Skeletal muscle cell (primary cell): ENCODE measurements around the gene IFT25.

Experiments used
- DNase-seq: peaks from one replicate; pipeline ENCODE4 v3.0.0-alpha.2; 2010; ENCODE audit warnings: low read depth
- H3K4me3 ChIP-seq: 2 replicates; pipeline ENCODE4 v1.5.1; 2011; ENCODE audit warnings: low read depth, mild to moderate bottlenecking, control low read depth, low read length, moderate library complexity

Gene IFT25

DNA sequence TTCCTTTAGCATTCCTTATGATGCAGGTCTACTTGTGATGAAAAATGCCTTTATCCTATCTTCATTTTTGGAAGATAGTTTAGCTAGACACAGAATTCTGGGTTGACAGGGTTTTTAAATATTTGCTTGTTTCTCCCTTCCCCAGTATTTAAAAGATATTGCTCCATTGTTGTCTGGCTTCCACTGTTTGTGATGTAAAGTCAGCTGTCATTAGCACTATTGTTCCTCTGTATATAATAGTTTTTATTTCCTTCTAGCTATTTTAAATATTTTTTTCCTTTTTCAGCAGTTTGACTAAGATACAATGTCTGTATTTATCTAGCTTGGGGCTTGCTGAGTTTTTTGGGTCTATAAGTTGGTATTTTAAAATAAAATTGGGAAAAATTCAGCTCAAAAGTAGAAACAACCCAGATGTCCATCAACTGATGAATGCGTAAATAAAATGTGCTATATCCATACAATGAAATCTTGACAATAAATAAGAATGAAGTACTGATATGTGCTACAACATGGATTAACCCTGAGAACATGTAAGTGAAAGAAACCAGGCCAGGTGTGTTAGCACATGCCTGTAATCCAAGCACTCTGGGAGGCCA is 11.2 kb downstream of the IFT25 start:
- H3K4me3 ChIP-seq, result no peak overlapping the region
- DNase-seq, result no peak

DNA sequence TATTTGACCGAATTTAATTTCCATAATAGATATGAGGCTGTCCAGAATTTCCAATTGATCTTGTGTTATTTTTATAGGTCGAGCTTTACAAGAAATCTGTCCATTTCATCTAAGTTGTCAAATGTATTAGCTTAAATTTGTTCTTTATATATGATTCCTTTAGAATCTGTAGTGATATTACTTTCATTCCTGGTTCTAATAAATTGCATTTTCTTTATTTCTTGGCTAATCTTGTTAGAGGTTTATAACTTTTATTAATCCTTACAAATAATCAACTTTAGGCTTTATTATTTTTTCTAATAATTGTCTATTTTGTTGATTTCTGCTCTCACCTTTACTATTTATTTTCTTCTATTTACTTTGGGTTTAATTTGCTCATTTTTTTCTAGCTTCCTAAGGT is 14.0 kb downstream of the IFT25 start:
- no peak for DNase-seq

DNA sequence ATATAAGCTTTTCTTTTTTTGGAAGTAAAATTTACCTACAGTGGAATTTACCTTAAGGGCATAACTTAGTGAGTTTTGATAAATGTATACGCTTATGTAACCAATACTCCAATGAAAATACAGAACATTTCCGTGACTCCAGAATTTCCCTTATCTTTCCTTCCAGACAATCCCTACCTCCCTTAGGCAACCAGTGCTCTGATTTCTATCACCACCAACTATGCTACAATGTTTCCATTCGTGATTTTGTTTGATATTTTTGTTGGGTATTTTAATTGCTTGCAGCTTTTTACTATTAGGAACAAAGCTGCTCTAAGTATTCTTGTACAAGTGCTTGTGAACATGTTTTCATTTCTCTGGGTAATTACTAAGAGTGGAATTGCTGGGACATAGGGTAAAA is 14.6 kb downstream of the IFT25 start:
- H3K4me3 ChIP-seq, result no peak overlapping the region
- no peak for DNase-seq

More for the DNA sequence above, 14.0 kb downstream of the IFT25 start:
- no peak overlapping the region for H3K4me3 ChIP-seq

GRCh38 chr1:53929246-53929960 is 16.1 kb downstream of the IFT25 start:
- DNase-seq, result no peak
- H3K4me3 ChIP-seq, result no peak overlapping the region

DNA sequence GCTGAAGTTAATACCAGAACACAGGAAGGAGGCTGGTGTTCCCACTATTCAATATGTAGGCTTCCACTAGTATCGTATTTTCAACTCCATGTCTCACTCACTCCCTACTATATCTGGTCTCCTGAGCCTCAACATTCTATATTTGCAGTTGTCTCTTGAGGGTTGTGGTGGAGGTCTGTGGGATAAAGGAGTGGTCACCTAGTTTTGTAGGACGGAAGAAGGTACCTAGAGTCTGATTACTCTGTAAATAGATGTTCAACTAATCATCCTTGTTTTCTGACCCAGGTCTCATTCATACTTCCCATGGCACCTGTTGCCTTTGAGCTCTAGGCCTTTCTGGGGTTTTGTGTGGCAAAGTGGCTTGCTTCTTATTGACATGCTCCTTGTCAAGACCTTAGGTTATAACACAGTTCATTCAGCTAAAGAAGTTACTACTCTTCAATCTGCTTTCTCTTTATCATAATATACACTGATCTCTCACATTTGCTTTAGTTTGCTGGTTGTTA is 18.1 kb downstream of the IFT25 start:
- H3K4me3 ChIP-seq, result no peak overlapping the region
- no peak for DNase-seq

DNA sequence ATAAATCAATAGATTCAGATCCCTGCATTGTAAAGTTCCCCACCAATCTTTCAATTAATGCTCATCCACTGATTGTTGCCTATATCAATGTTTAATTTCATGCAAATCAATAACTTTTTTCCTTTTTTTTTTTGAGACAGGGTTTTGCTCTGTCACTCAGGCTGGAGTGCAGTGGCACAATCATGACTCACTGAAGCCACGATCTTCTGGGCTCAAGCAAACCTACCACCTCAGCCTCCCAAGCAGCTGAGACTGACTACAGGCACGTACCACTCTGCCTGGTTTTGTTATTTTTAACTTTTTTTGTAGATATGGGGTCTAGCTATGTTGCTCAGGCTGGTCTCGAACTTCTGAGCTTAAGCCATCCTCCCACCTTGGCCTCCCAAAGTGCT is 25.8 kb downstream of the IFT25 start:
- H3K4me3 ChIP-seq, result no peak overlapping the region
- DNase-seq, result no peak

DNA sequence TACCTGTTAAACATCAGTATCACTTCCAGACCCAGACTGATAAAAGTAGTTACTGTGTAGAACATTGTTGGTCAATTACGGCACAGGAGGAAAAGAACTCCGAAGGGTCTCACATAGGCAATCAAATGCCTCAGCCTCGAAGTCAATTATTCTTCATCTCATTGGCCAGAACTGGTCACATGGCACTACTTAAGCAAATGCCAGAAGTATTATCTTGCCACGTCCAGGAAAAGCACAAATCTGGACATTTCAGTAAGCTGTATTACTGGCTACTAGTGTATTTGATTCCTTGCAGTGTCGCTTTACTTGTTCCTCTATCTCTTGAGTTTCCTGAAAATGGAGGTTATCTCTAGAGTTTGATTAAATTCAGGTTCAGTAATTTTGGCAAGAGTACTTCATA is 27.2 kb downstream of the IFT25 start:
- no peak for DNase-seq
- no peak overlapping the region for H3K4me3 ChIP-seq

DNA sequence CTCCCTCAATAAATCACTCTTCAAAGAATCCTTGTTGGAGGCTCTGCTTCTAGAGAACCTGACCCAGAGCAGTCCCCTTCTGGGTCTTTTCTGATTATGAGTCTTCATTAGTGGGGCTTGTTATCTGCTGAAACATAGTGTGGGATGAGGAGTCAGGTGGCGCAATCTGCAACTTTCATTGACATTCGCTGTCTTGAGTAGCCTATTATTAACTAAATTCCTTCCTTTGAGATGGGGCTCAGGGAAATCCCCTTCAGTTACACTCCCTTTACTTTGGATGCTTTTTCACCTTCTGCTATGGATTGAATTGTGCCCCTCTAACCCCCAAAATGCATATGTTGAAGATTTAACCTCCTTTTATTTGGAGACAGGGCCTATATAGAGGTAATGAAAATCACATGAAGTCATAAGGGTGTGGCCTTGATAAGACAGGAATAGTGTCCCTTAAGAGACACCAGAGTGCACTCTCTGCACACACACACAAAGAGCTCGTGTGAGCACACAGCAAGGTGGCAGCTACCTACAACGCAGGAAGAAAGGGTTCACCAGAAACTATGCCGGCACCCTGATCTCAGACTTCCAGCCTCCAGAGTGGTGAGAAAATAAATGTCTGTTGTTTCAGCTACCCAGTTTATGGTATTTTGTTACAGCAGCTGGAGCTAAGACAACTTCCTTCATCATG is 32.0 kb downstream of the IFT25 start:
- DNase-seq, result no peak
- H3K4me3 ChIP-seq, result no peak overlapping the region

GRCh38 chr1:53911442-53911841 is 34.1 kb downstream of the IFT25 start:
- H3K4me3 ChIP-seq, result no peak overlapping the region
- DNase-seq, result no peak

DNA sequence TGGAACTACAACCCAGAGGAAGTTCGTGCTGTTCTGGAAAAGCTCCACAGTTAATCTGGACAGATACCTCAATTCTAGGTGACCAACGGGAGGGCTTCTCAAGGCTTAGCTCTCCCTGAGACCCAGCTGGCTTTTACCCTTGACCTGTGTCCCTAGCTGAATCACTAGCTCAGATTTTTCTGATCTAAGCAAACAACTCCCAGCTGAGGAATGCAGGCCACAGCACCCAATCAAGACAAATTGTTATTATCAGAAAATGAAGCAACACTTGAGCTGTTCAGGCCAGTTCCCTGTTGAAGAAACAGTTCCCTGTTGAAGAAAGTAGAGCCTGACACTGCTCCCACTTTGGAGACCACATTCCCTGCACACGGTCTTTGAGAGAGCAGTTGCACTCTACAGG is 35.6 kb downstream of the IFT25 start:
- no peak for DNase-seq

GRCh38 chr1:53906121-53906520 is 39.4 kb downstream of the IFT25 start:
- DNase-seq, result no peak
- H3K4me3 ChIP-seq, result no peak overlapping the region

More for the DNA sequence above, 35.6 kb downstream of the IFT25 start:
- no peak overlapping the region for H3K4me3 ChIP-seq

DNA sequence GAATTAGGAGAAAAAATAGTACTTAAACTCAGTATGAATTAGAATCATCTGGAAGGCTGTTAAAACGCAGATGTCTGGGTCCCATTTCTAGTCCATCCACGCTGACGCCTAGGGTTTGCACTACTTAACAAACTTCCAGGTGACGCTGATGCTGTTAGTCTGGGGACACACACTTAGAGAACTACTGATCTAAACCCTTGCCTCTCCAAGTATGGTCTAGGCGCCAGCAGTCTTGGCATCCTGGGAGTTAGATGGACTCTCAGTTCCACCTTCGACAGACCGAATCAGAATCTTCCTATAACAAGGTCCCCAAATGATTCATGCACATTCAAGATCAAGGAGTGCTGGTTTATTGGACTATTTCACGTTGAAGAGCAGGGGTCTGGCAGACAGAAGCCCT is 40.0 kb downstream of the IFT25 start:
- no peak for DNase-seq
- H3K4me3 ChIP-seq, result no peak overlapping the region

- no peak overlapping the region for H3K4me3 ChIP-seq
- no peak for DNase-seq
Observed at GRCh38 chr1:53902235-53903138, 43.0 kb downstream of the IFT25 start.

GRCh38 chr1:53899708-53900107 is 45.8 kb downstream of the IFT25 start:
- no peak for DNase-seq

DNA sequence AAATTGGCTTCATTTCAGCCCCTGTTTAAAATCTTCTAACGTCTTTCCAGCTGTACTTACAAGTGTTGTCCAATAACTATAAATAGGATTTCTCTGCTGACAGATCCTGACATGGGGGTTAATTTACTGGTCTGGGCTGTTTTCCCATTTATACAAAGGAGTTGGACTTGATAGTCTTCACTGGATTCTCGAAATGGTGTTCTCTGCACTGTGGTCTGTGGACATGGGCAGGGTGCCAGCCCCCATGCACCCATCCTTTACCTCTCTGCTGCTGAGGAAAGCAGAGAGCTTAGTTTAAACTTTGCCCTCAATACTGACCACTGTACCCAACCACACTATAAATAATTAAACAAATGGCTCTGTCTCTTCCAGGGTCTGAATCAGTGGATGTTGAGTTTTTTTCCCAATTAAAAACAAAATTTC is 46.3 kb downstream of the IFT25 start:
- DNase-seq, result peak; percentile 81
- no peak overlapping the region for H3K4me3 ChIP-seq

More at GRCh38 chr1:53899708-53900107, 45.8 kb downstream of the IFT25 start:
- no peak overlapping the region for H3K4me3 ChIP-seq

GRCh38 chr1:53896635-53897229 is 48.8 kb downstream of the IFT25 start:
- peak; percentile 47 for DNase-seq
- no peak overlapping the region for H3K4me3 ChIP-seq

DNA sequence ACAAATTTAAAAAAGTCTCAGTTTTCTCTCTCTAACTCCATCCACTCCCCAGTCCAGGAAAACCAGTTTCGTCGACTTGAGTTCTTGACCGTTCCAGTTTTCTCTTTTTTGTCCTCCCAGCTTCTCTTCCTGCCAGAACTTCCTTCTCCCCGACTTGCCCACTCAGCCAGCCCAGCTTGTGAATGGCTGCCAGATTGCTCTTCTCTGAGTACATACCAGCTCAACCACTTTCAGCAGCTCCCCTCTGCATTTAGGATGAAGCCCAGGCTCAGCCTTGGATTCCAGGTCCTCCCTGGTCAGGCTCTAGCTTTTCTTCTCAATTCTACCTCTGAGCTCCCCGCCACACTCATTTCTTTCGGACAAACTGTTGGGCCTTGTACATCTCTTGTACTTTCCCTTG is 50.1 kb downstream of the IFT25 start:
- H3K4me3 ChIP-seq, result no peak overlapping the region
- DNase-seq, result no peak

DNA sequence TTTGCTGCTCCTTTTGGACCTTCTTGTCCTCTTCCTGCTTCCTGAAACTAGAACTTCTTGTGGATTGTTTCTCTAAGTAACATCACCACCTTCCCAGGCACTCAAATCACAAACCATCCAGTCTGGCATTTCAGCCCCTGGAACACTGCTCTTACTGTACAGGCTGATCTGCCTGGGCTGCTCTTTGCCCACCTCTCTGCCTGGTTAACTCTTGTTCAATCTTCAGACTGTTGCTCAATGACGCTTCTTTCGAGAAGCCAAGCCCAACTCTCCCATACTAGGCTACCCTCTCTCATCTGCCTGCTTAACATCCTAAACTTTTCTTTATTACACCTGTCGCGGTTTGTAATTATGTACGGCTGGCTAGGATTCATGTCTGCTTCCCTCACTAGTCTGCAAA is 50.9 kb downstream of the IFT25 start:
- no peak for DNase-seq
- no peak overlapping the region for H3K4me3 ChIP-seq

- no peak for DNase-seq
- H3K4me3 ChIP-seq, result no peak within 1 kb of the TSS
Observed at GRCh38 chr1:53893999-53894636, 51.4 kb downstream of the IFT25 start, which contains the start of gene DIO1. TSS of gene DIO1 (plus strand) at chr1:53894187. CDS start at chr1:53894211, 24 bp downstream.
